G401.6 (cell line): ENCODE data around the gene HERPUD1.
A peak's percentile ranks its signal among the peaks of the same experiment; 100 is the strongest.
"Not testable (repeated sequence)": the region's sequence is repeated elsewhere in the genome, so short reads cannot be mapped to it uniquely, and the experiment has no call there.

ENCODE experiments used
- FAIRE-seq: peaks from 2 replicates; lab custom pipeline; 2012; peaks lifted over from hg19 to GRCh38; lab: Jason Lieb, UNC

HERPUD1 gene, protein sequence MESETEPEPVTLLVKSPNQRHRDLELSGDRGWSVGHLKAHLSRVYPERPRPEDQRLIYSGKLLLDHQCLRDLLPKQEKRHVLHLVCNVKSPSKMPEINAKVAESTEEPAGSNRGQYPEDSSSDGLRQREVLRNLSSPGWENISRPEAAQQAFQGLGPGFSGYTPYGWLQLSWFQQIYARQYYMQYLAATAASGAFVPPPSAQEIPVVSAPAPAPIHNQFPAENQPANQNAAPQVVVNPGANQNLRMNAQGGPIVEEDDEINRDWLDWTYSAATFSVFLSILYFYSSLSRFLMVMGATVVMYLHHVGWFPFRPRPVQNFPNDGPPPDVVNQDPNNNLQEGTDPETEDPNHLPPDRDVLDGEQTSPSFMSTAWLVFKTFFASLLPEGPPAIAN

DNA sequence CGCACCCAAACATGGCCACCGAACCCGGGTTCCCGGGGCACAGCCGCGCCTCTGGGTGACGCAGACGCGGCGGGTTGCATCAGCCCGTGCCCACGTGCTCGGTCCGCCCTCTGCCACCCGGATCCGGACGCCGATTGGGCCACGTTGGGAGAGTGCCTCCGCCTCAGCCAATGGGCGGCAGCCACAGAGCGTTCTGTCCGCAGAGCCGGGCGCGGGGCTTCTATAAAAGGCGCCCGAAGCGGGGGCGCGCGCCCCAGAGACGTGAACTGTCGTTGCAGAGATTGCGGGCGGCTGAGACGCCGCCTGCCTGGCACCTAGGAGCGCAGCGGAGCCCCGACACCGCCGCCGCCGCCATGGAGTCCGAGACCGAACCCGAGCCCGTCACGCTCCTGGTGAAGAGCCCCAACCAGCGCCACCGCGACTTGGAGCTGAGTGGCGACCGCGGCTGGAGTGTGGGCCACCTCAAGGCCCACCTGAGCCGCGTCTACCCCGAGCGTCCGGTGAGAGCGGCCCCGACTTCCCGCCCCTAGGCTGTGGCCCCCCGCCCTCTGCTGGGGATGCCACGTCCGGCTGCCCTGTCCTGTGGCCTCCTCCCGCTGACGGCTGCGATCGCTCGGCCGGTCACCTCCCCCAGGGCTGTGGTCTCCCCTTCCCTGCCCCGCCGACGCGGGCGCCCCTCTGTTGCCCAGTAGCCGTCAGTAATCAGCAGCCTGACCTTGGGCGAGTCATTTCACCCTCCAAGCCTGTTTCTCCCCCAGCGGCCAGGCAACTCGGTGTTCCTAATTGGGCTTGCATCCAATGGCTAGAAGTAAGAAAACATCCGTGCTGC is at the start of gene HERPUD1:
Gene HERPUD1 (plus strand): TSS at position 251 of the 829 bp plus-strand sequence. CDS start 103 bp downstream, at position 354.
- peak; percentile 94 for FAIRE-seq

GRCh38 chr16:56883586-56883985 is 48.4 kb upstream of the HERPUD1 start:
- FAIRE-seq: no peak

GRCh38 chr16:56884026-56884582 is 47.8 kb upstream of the HERPUD1 start:
- no peak for FAIRE-seq

DNA sequence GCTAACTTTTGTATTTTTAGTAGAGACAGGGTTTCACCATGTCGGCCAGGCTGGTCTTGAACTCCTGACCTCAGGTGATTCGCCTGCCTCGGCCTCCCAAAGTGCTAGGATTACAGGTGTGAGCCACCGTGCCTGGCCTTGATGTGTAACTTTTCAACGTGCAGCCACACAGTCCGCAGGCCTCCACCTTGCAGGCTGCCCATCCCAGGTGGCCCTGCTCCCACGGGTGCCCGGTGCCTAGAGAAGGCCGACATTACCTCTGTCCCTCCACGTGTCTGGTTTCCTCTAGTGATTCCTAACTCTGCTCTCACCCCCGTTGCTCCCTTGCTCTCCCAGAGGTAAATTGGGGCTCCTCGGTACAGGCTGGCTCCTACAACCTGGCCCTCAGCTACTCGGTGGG is 47.0 kb upstream of the HERPUD1 start:
- not testable (repeated sequence) for FAIRE-seq

DNA sequence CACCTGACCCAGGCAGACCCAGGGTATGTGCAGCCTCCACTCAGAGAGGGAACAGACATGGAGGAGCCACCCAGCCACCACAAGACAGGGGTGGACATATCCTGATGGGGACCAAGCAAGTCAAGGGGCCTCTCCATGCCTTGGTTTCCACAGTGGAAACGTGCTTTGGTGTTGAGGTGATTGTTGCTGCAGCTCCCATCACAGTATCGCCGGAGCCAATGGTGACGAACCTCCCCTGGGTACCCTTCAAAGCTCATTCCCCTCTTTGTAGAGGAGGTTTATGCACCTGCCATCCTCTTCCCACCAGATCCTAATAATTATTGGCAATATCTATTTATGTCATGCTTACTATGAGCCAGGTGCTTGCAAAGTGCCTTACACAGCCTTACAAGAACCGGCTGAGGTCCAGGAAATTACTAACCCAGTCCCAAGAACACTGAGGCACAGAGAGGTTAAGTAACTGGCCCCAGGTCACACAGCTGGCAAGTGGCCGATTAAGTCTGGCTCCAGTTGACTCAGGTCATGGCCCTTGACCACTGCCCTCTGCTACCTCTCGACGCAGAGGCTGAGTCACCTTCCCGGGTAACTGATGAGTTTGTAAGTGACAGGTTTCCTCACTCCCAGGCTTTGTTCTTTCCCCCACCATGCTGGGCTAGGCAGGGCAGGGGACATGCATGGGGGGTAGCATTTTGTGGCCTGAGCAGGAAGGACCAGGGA is 46.3 kb upstream of the HERPUD1 start:
- FAIRE-seq: no peak

DNA sequence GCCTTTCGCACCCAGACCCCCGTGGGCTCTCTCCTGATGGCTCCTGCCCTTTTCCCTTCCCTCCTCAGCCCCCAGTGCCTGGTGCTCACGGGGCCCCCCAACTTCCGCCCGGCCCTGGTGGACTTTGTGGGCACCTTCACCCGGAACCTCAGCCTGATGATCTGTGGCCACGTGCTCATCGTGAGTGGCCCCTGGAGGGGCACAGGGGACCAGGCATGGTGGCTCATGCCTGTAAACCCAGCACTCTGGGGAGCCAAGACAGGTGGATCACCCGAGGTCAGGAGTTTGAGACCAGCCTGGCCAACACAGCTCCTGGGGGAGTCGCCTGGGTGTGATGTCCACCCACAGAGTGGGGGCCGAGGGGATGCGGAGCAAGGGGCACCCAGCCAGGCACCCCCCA is 45.6 kb upstream of the HERPUD1 start:
- FAIRE-seq: no peak

DNA sequence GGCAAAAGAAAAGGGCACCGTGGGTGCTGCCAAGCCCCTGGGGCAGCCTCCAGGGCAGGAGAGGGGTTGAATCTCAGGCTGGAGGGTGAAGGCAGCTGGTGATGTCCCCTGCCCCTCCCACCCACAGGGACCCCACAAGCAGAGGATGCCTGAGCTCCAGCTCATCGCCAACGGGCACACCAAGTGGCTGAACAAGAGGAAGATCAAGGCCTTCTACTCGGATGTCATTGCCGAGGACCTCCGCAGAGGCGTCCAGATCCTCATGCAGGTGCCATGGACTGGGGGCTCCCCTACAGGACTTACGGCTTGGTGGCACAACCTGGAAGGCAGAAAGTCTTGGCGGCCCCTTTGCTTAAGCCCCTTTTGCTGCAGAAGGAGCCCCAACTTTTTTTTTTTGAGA is 45.1 kb upstream of the HERPUD1 start:
- FAIRE-seq: no peak

DNA sequence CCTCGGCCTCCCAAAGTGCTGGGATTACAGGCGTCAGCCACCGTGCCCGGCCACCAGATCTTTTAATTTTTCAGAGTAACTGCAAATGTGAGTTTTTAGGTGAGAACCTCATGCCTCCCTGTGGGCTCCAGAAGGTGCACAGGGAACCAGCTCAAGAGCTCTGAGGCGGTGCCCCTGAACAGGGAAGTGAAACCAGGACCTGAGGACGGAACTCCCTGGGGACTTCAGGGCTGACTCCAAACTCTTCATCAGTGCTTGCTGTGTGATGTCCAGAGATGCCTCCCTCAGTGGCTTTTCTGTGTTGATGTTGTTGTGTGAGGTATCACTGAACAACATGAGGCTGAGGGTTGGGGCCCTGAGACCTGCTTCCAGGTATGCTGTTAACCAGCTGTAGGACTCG is 43.1 kb upstream of the HERPUD1 start:
- FAIRE-seq: no peak

- no peak for FAIRE-seq
These were observed 42.7 kb upstream of the HERPUD1 start for GRCh38 chr16:56889206-56889605.

DNA sequence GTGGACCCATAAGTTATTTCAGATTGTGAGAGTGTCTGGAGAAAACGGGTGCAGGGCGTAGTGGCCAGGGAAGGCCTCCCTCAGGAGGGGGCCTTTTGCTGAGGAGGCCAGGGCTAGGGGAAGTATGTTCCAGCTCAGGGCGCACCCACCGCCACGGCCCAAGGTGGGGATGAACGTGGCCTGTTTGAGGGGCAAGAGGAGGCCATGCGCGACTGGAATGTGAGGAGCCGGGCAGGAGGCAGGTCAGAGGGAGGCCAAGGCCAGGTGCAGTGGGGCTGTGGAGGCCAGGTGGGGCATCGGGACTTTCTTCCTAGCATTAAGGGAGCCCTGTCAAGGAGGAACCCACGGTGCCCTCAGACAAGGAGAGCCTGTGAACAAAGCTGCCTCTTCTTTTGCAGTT is 40.3 kb upstream of the HERPUD1 start:
- no peak for FAIRE-seq

- no peak for FAIRE-seq
These were observed 39.2 kb upstream of the HERPUD1 start for GRCh38 chr16:56892705-56893104.

DNA sequence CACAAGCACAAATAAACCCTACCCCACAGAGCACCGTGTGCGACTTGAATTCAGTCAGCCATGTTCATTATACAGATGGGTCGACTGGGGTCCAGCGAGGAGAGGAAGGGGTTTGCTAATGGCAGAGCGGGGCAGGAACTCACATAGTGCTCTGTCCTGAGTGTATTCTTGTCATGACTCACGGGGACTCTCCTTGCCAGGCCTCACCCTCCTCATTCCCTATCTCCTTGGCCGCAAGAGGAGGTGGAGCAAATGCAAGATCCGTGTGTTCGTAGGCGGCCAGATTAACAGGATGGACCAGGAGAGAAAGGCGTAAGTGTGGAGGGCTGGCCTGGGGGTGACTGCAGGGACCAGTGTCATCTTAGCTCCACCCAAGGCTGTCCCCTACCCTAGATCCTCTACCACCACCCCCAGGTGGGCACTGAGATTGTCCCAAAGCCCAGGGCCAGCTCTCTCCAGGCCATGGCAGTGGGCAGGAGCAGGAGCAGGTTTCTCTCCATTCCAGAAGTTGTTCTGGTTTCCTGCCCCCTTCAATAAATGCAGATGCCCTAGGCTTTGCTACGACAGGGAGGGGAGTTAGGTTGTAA is 37.5 kb upstream of the HERPUD1 start:
- no peak for FAIRE-seq

DNA sequence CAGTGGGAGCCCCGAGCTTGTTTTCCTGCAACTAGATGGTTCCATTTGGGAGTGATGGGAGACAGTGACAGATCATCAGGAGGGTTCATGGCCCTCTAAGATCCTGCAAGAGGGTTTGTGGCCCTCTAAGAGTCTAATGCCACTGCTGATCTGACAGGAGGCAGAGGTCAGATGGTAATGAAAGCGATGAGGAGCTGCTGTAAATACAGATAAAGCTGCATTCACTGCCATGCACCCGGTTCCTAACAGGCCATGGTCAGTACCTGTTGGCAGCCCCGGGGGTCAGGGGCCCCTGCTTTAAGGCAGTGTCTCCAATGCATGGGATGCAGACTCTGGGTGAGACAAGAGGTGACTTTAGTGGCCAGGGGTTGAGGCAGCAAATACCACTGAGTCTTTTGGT is 36.1 kb upstream of the HERPUD1 start:
- no peak for FAIRE-seq

- FAIRE-seq: no peak
These were observed 35.7 kb upstream of the HERPUD1 start for GRCh38 chr16:56896244-56896643.

GRCh38 chr16:56897026-56897799 is 34.7 kb upstream of the HERPUD1 start:
- FAIRE-seq: no peak

- no peak for FAIRE-seq
These were observed 33.1 kb upstream of the HERPUD1 start for GRCh38 chr16:56898847-56899246.

GRCh38 chr16:56903866-56904265 is 28.1 kb upstream of the HERPUD1 start:
- FAIRE-seq: no peak

DNA sequence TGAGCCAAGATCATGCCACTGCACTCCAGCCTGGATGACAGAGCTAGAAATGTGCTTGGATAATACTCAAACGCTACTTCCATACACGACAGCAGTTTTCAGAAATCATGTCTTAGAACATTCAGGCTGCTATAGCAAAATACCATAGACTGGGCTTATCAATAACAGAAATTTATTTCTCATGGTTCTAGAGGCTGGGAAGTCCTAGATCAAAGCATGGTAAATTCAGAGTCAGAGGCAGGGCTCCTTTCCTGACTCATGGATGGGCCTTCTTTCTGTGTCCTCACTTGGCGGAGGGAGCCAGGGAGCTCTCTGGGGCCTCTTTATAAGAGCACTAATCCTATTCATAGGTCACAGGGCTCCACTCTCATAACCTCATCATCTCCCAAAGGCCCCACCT is 24.5 kb upstream of the HERPUD1 start:
- FAIRE-seq: no peak

DNA sequence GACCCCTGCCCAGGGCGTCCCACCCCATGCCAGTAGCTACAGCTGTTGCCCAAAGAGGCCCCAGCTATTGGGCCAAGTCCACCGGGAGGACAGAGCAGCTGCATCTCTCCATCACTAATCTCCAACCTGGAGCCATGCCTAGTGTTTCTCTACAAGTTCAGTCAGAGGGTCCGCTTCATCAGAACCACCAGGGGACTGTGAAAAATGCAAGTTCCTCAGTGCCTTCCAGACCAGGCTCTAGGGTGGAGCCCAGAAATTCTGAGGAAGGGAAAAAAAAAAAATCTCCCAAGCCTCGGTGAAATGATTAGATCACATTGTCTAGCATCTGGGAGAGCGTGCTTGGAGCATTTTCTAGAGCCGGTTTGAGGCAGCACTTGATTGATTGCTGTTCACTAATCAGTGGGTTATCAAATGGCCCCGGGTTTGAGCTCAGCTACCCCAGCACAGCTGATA is 22.4 kb upstream of the HERPUD1 start:
- no peak for FAIRE-seq

DNA sequence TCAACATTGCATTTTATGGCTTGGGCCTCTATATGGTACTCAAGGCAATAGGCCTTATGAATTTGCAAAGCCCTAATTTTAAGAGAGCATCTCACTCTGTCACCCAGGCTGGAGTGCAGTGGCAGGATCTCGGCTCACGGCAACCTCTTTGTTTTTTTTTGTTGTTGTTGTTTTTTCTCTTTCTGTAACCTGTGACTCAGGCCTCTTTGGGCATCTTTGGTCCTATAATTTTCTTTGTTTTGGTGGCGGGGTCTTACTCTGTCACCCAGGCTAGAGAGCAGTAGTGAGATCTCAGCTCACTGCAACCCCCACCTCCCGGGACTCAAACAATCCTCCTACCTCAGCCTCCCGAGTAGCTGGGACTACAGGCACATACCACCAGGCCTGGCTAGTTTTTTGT is 21.8 kb upstream of the HERPUD1 start:
- FAIRE-seq: no peak
